HepG2 (cell line): ENCODE results near the gene PHKG2. TPM values are rescaled to one million over a fixed set of nuclear protein-coding genes. Genes with fewer than 3 reads are reported as not detected.

Source experiments
- CAMTA2 ChIP-seq: sonication (generic); formaldehyde crosslinking; IDR thresholded peaks from 2 replicates; pipeline ENCODE4 v1.4.0; 2020; ENCODE audit warnings: mild to moderate bottlenecking, missing genetic modification reagents, borderline replicate concordance
- HOXA3 ChIP-seq: sonication (generic); formaldehyde crosslinking; IDR thresholded peaks from 2 replicates; pipeline ENCODE4 v1.5.0; 2020; ENCODE audit warnings: missing genetic modification reagents
- IRF2 ChIP-seq: IDR thresholded peaks from 2 replicates; pipeline ENCODE4 v1.6.1; 2018; ENCODE audit warnings: missing genetic modification reagents, missing compliant biosample characterization
- JUND ChIP-seq: sonication (generic); formaldehyde crosslinking; IDR thresholded peaks from 2 replicates; pipeline ENCODE4 v1.8.0; 2022; ENCODE audit warnings: mild to moderate bottlenecking, missing genetic modification reagents
- KDM5A ChIP-seq: fragments of 200-600 bp; sonication (generic); IDR thresholded peaks from 2 replicates; pipeline ENCODE4 v1.7.0; 2018; ENCODE audit warnings: antibody characterized with exemption, mild to moderate bottlenecking, low read length, borderline replicate concordance
- MIXL1 ChIP-seq: IDR thresholded peaks from 2 replicates; pipeline ENCODE4 v1.6.1; 2016
- MXI1 ChIP-seq: IDR thresholded peaks from 3 replicates; pipeline ENCODE4 v1.6.1; 2012; ENCODE audit warnings: low read depth, low read length, inconsistent platforms, borderline replicate concordance
- NCOA1 ChIP-seq: sonication (generic); formaldehyde crosslinking; IDR thresholded peaks from 2 replicates; pipeline ENCODE4 v1.9.0; 2021; ENCODE audit warnings: missing genetic modification reagents
- PPARG ChIP-seq: conservative IDR thresholded peaks from 2 replicates; pipeline ENCODE4 v1.6.1; 2016; ENCODE audit warnings: missing biosample characterization, missing genetic modification reagents
- SAFB2 ChIP-seq: sonication (generic); formaldehyde crosslinking; IDR thresholded peaks from 2 replicates; pipeline ENCODE4 v1.5.1; 2020; ENCODE audit warnings: missing genetic modification reagents, low read depth, mild to moderate bottlenecking, borderline replicate concordance
- SNAPC5 ChIP-seq: sonication (generic); formaldehyde crosslinking; IDR thresholded peaks from 2 replicates; pipeline ENCODE4 v1.8.1; 2023; ENCODE audit warnings: mild to moderate bottlenecking, missing genetic modification reagents, borderline replicate concordance
- SP1 ChIP-seq, 2 experiments: fragments of 450-650 bp in 1 of 2; sonication (generic) in 1 of 2; formaldehyde crosslinking in 1 of 2; IDR thresholded peaks; 2 replicates each; pipeline versions ENCODE4 v1.4.0 to v1.6.1; 2016 to 2020; ENCODE audit warnings: missing genetic modification reagents in 1 of 2
- TFDP1 ChIP-seq: IDR thresholded peaks from 2 replicates; pipeline ENCODE4 v1.6.1; 2016; ENCODE audit warnings: missing compliant biosample characterization, missing genetic modification reagents, borderline replicate concordance
- THAP11 ChIP-seq: IDR thresholded peaks from 2 replicates; pipeline ENCODE4 v1.6.1; 2016; ENCODE audit warnings: missing biosample characterization, missing genetic modification reagents
- ZBTB20 ChIP-seq: sonication (generic); formaldehyde crosslinking; IDR thresholded peaks from 2 replicates; pipeline ENCODE4 v1.8.1; 2023; ENCODE audit warnings: missing genetic modification reagents, low read depth, mild to moderate bottlenecking, borderline replicate concordance
- ZEB1 ChIP-seq: IDR thresholded peaks from 2 replicates; pipeline ENCODE4 v1.6.1; 2012; ENCODE audit warnings: mild to moderate bottlenecking, low read depth, inconsistent platforms; ENCODE audit not compliant: insufficient replicate concordance
- ZNF350 ChIP-seq: sonication (generic); formaldehyde crosslinking; IDR thresholded peaks from 2 replicates; pipeline ENCODE4 v1.4.0; 2020; ENCODE audit warnings: mild to moderate bottlenecking, low read depth, missing genetic modification reagents, borderline replicate concordance
- ZNF558 ChIP-seq: sonication (generic); formaldehyde crosslinking; IDR thresholded peaks from 2 replicates; pipeline ENCODE4 v1.9.0; 2022; ENCODE audit warnings: mild to moderate bottlenecking, missing genetic modification reagents, borderline replicate concordance
- ZNF770 ChIP-seq: sonication (generic); formaldehyde crosslinking; IDR thresholded peaks from 2 replicates; pipeline ENCODE4 v1.5.0; 2020; ENCODE audit warnings: mild to moderate bottlenecking, missing genetic modification reagents
- ZNF782 ChIP-seq: sonication (generic); formaldehyde crosslinking; IDR thresholded peaks from 2 replicates; pipeline ENCODE4 v1.4.0; 2020; ENCODE audit warnings: missing genetic modification reagents, mild to moderate bottlenecking, borderline replicate concordance
- polyA plus RNA-seq, 8 experiments: library from polyadenylated mRNA; depleted of rRNA in 3 of 8; stranded (reverse) in 7 of 8; unstranded in 1 of 8; fragments of >200 nt; fragmentation: Illumina TruSeq in 4 of 8; extraction: Trizol in 4 of 8; gene quantifications; 2 replicates each; pipeline versions ENCODE4 v1.2.1 to v1.2.3, GENCODE V29; 2011 to 2016; ENCODE audit warnings: low read depth in 4 of 8, missing spikeins in 1 of 8, mixed read lengths in 1 of 8; ENCODE audit not compliant: insufficient read depth in 1 of 8
- total RNA-seq, 5 experiments: library from RNA; depleted of rRNA; stranded (reverse); fragments of >200 nt; fragmentation: Illumina TruSeq; extraction: Trizol; gene quantifications; 2 replicates each; pipeline ENCODE4 v1.2.3, GENCODE V29; 2016; ENCODE audit warnings: low read depth in 1 of 5
- TF ChIP-seq, protein P1 (sequence below): sonication (generic); formaldehyde crosslinking; IDR thresholded peaks from 2 replicates; pipeline ENCODE4 v1.4.0; 2020; ENCODE audit warnings: missing genetic modification reagents

The PHKG2 gene
- total and polyA plus RNA-seq, 2 of the 13 experiments (the other 11 are each of a cell fraction or from before 2014, with no cell fraction given): 37.4 to 42.1 TPM

GRCh38 chr16:30786936-30787612, 38.8 kb downstream of the PHKG2 start, which contains the start of gene ZNF629 (continued):
- no peak for TF ChIP-seq CAMTA2 (CRISPR knock-in tag)
- TF ChIP-seq ZNF350 (CRISPR knock-in tag): peak; percentile 64
- TF ChIP-seq HOXA3 (CRISPR knock-in tag): peak; percentile 70
- TF ChIP-seq SNAPC5 (CRISPR knock-in tag): peak; percentile 50; the same call in 1 of the 2 replicates
- TF ChIP-seq SAFB2: peak; percentile 29; the same call in 1 of the 2 replicates
- peak; percentile 64; the same call in 1 of the 2 replicates for TF ChIP-seq JUND (CRISPR knock-in tag)
- TF ChIP-seq, protein P1, sequence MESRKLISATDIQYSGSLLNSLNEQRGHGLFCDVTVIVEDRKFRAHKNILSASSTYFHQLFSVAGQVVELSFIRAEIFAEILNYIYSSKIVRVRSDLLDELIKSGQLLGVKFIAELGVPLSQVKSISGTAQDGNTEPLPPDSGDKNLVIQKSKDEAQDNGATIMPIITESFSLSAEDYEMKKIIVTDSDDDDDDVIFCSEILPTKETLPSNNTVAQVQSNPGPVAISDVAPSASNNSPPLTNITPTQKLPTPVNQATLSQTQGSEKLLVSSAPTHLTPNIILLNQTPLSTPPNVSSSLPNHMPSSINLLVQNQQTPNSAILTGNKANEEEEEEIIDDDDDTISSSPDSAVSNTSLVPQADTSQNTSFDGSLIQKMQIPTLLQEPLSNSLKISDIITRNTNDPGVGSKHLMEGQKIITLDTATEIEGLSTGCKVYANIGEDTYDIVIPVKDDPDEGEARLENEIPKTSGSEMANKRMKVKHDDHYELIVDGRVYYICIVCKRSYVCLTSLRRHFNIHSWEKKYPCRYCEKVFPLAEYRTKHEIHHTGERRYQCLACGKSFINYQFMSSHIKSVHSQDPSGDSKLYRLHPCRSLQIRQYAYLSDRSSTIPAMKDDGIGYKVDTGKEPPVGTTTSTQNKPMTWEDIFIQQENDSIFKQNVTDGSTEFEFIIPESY (CRISPR knock-in tag): peak; percentile 74; the same call in 1 of the 2 replicates
- TF ChIP-seq ZNF782 (CRISPR knock-in tag): no peak
- TF ChIP-seq PPARG (CRISPR knock-in tag): 0 out of 2 replicates have a peak, but pooled peaks have one; percentile 54
- TF ChIP-seq ZNF770: peak; percentile 79
- TF ChIP-seq MXI1: peak; percentile 44; the same call in 1 of the 3 replicates
- peak; percentile 19 for TF ChIP-seq ZEB1
- peak; percentile 58; the same call in 1 of the 2 replicates for TF ChIP-seq TFDP1
- peak; percentile 70; the same call in 1 of the 2 replicates for TF ChIP-seq ZBTB20 (CRISPR knock-in tag)
- peak; percentile 92 for TF ChIP-seq THAP11
- TF ChIP-seq MIXL1 (CRISPR knock-in tag): no peak
- no peak for TF ChIP-seq SP1 (IDR thresholded peaks at IDR 0.05)
- TF ChIP-seq SP1 (CRISPR knock-in tag; IDR thresholded peaks at IDR 0.05): peak; percentile 18; the same call in 1 of the 2 replicates
- TF ChIP-seq ZNF558: peak; percentile 75; the same call in 1 of the 2 replicates
- TF ChIP-seq KDM5A: peak; percentile 85
- TF ChIP-seq IRF2 (CRISPR knock-in tag): peak; percentile 65
- peak; percentile 88 for TF ChIP-seq NCOA1 (CRISPR knock-in tag)
